ENCODE data around the gene PDIA5.
"Not testable (repeated sequence)": the region's sequence is repeated elsewhere in the genome, so short reads cannot be mapped to it uniquely, and the experiment has no call there.

PDIA5 gene

GRCh38 chr3:123143669-123144411, 77.0 kb downstream of the PDIA5 start:
- DNase-seq (ENCODE audit: low read depth in 1 of 2, low spot score in 1 of 2) = no peak

- DNase-seq (ENCODE audit: low read depth in 1 of 2, low spot score in 1 of 2) = no peak
Measured at GRCh38 chr3:123147754-123148535, 81.1 kb downstream of the PDIA5 start.

GRCh38 chr3:123148772-123149171, 81.9 kb downstream of the PDIA5 start:
- no peak for DNase-seq (ENCODE audit: low read depth in 1 of 2, low spot score in 1 of 2)

- no peak for DNase-seq (ENCODE audit: low read depth in 1 of 2, low spot score in 1 of 2)
Measured at GRCh38 chr3:123149525-123149924, 82.7 kb downstream of the PDIA5 start.

- no peak for DNase-seq (ENCODE audit: low read depth in 1 of 2, low spot score in 1 of 2)
Measured at GRCh38 chr3:123150449-123151215, 83.8 kb downstream of the PDIA5 start.

- DNase-seq (ENCODE audit: low read depth in 1 of 2, low spot score in 1 of 2) = no peak
Measured at GRCh38 chr3:123151251-123151705, 84.5 kb downstream of the PDIA5 start.

- DNase-seq (ENCODE audit: low read depth in 1 of 2, low spot score in 1 of 2) = not testable (repeated sequence)
Measured at GRCh38 chr3:123151853-123152420, 85.1 kb downstream of the PDIA5 start.

GRCh38 chr3:123152687-123153086, 85.9 kb downstream of the PDIA5 start:
- no peak for DNase-seq (ENCODE audit: low read depth in 1 of 2, low spot score in 1 of 2)

GRCh38 chr3:123153125-123154019, 86.5 kb downstream of the PDIA5 start:
- DNase-seq (ENCODE audit: low read depth in 1 of 2, low spot score in 1 of 2) = no peak

GRCh38 chr3:123154020-123154985, 87.5 kb downstream of the PDIA5 start:
- no peak for DNase-seq (ENCODE audit: low read depth in 1 of 2, low spot score in 1 of 2)

DNA sequence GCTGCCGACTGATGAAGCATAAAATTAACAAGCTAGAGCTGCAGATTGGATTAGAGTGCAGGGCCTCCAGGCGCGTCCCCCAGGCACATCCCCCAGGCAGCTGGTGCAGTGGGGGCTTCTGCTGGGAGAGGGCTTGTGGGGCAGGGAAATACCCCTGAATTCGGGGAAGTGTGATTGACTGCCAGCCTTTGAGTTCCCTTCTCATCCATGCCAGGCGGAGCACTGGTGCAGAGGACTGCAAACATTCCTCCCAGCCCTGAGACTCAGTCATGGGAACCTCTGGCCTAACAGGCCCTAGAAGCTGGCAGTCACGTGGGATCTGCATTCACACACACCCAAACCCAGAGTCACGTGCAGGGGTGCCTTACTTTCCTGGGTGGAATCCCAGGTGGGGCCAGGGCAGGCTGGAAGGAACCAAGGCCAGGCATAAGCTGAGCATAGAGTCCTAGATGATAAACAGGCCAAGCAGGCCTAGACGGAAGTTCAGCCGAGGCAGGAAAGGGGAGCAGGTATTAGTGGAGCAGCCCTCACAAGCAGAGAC, 88.7 kb downstream of the PDIA5 start:
- no peak for DNase-seq (ENCODE audit: low read depth in 1 of 2, low spot score in 1 of 2)

DNA sequence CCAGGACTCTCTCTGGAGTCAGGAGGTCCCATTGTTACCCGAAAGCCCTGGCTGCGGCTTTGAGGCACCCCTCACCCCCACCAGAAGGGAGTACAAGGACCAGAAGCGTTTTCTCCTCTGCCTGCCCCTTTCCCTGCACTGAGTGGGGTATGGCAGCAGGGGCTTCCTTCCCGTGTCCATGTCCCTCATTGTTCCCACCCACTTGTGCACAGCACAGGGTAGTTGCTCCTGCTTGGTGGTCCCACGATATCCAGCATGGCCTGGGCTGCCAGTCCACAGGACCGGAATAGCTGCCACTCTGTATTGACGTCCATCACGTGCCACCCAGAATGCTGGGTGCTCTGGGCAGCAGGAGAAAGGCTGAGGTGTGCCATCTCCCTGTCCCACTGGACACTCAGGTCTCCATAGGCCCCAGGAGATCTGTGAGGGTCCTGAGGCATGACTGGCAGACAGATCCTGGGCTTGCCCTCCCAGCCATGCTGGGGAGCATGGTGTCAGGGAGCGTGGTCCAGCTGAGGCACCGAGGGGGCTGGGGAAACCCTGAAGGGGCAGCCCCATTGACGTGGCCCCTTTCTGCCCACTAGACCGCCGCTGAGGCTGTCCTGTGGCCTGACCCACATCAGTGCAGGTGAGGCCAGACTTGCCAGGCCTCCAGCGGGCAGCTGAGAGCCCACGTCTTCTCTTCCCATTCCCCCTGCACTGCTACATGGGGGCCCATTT, 89.6 kb downstream of the PDIA5 start:
- DNase-seq (ENCODE audit: low read depth in 1 of 2, low spot score in 1 of 2) = no peak

DNA sequence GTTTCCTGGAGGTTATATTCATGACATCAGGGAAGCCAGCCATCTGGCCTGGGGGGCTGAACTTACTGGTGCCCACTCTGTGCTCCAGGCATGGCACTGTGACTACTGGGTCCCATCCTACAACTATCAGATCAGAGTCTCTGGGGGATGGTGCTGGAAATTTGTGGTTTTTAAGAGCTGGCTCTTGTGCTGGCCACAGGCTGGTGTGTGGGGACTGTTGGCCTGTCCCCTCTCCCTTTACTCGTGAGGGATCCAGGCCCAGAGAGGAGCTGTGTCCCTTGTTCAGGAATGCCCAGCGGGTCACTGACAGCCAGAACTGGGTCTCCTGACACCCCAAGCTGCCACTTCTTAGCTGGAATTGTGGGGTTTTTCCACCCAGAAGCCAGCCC, 90.4 kb downstream of the PDIA5 start:
- no peak for DNase-seq (ENCODE audit: low read depth in 1 of 2, low spot score in 1 of 2)

GRCh38 chr3:123157598-123158287, 90.9 kb downstream of the PDIA5 start:
- no peak for DNase-seq (ENCODE audit: low read depth in 1 of 2, low spot score in 1 of 2)

GRCh38 chr3:123158330-123158729, 91.5 kb downstream of the PDIA5 start:
- no peak for DNase-seq (ENCODE audit: low read depth in 1 of 2, low spot score in 1 of 2)

- DNase-seq (ENCODE audit: low read depth in 1 of 2, low spot score in 1 of 2) = no peak
Measured at GRCh38 chr3:123158899-123159390, 92.1 kb downstream of the PDIA5 start.

DNA sequence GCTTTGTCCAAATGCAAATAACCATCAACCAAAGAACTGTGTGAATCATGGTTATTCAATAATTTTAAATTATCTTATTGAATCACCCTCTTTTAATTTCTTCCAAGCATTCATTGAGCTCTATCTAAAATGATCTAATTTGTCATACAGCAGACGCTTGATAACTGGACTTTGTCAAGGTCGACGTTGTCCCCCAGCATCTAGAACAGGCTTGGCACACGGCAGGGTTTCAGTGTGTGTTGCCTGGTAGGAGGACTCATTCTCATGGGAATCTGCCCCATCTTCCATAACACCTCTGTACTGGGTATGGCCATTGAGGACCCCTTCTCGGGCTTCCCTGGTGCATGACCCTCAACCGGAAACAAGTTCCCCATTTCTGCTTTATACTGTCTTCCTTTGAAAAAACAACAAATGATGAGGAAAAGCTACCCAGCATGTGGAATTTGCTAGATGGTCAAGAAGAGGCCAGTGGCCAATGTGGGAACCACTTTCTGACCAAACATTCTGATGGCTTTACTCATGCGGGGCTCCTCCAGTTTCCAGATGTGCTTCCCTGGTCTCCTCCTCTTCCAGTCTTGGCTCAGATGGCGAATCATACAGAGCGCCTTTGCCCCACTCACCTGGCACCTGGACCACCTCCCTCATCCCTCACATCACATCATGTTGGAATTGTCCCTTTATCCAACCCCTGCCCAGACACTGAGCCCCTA, 93.3 kb downstream of the PDIA5 start:
- DNase-seq (ENCODE audit: low read depth in 1 of 2, low spot score in 1 of 2) = no peak
